ENCODE data around the gene PPP1R14C.

DNA sequence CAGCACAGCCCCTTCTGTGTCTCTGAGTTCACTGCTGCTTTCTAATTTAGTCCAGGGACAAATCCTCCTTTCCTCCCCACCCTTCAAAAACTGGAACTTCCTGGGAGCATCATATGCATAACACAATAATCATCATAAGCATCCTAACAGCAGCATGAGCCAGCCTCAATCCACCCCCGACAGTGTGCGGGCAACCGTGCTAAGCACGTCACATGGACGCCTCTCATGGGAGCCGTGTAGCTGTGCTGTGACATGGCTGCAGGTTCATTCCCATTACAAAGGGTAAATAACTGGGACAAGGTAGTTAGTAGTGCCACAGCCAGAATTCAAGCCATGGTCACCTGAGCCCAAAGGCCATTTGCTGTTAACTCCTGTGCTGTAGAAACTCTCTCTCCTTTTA is 49.4 kb upstream of the PPP1R14C start:
- TF ChIP-seq, protein P1, sequence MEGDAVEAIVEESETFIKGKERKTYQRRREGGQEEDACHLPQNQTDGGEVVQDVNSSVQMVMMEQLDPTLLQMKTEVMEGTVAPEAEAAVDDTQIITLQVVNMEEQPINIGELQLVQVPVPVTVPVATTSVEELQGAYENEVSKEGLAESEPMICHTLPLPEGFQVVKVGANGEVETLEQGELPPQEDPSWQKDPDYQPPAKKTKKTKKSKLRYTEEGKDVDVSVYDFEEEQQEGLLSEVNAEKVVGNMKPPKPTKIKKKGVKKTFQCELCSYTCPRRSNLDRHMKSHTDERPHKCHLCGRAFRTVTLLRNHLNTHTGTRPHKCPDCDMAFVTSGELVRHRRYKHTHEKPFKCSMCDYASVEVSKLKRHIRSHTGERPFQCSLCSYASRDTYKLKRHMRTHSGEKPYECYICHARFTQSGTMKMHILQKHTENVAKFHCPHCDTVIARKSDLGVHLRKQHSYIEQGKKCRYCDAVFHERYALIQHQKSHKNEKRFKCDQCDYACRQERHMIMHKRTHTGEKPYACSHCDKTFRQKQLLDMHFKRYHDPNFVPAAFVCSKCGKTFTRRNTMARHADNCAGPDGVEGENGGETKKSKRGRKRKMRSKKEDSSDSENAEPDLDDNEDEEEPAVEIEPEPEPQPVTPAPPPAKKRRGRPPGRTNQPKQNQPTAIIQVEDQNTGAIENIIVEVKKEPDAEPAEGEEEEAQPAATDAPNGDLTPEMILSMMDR (IDR thresholded peaks at IDR 0.05): no peak
- TF ChIP-seq POLR2AphosphoS5 (IDR thresholded peaks at IDR 0.05): no peak

All from breast epithelium (tissue), 3 donors.